Activated gamma-delta T cell treated with anti-CD3 and anti-CD28 coated beads, Interleukin-2, amount 50 U/mL, for 16 hours (primary cell): ENCODE results near the gene SEMA3B.
"Not testable (repeated sequence)": the region's sequence is repeated elsewhere in the genome, so short reads cannot be mapped to it uniquely, and the experiment has no call there.

ENCODE experiments used
- DNase-seq: peaks from one replicate; pipeline ENCODE4 v3.0.0-alpha.2; 2020; ENCODE audit warnings: low read depth

SEMA3B gene

DNA sequence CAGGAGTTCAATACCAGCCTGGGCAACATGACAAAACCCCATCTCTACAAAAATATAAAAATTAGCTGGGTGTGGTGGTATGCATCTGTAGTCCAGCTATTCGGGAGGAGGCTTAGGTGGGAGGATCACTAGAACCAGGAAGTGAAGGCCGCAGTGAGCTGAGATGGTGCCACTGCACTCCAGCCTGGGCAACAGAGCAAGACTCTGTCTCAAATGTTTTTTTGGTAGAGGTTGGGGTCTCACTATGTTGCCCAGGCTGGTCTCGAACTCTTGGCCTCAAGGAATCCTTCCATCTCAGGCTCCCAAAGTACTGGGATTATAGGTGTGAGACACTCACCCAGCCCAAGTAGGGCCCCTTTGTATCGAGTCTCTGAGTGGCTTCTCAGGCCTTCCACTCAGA lies 25.1 kb downstream of the SEMA3B start:
- no peak for DNase-seq

DNA sequence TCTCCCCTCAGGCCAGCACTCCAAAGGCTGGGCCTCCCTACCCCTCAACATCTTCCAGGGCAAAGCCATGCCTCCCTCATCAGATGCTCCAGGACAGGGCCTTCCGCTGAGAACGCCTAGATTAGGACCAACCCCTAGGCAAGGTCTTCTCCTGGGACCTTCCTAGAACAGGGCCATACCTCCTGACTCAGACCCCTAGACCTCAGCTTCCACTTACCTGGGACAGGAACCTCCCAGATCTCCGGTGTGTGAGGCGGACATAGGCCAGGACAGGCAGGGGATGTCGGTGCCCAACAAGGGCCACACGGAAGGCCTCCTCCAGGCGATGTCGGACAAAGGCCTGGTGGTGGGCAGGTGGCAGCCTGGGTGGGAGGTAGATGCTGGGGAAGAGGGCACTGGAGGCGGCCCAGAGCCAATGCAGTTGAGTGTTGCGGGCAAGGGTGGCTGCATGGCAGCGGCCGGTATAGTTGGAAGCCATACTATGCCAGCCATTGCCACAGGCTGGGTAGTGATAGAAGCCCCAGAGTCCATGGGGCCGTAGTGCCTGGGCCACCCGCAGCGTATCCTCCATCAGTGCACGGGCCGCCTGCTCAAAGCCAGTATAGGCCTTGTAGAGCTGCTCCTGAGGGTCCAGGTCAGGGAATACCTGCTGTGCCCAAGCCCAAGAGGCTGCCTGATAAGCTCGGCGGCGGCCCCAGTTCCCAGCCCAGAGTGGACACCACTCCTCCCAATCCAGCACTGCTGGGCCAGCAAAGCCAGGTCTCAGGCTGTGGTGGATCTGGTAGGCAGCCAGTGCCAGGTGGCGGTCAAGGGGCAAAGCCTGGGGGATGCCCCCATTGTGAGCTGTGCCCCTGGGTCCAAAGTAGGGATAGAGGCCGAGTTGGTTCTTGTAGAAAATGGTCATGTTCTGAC lies 25.8 kb downstream of the SEMA3B start:
- DNase-seq = no peak

GRCh38 chr3:50295553-50296431 lies 26.8 kb downstream of the SEMA3B start:
- no peak for DNase-seq

DNA sequence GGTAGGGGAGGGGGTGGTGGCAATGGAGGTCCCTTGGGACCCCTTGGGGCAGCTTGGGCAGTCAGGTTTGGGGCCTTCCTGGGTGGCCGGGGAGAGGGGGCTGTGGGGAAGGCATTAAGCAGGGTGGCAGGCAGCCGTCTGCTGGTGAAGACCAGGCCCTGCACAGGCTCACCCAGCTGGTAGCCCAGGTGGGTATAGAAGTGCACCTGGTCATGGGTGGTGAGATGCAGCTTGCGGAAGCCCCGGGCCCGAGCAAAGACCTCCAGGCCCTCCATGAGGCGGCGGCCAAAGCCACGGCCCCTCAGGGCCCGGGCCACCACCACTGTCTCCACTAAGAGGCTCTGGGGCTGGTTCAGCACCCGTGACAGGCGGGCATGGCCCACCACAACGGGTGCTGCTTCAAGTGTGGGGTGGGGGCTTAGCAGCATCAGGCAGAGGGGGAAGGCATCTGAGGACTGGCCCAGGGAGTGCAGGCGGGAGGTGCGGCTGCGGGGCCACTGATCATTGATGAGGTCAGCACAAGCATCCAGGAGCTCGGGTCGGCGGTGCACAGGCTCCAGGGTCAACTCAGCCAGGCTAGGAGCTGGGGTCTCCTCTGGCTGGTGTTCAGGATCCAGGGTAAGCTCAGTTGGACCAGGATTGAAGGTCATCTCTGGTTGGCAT lies 27.9 kb downstream of the SEMA3B start:
- no peak for DNase-seq

DNA sequence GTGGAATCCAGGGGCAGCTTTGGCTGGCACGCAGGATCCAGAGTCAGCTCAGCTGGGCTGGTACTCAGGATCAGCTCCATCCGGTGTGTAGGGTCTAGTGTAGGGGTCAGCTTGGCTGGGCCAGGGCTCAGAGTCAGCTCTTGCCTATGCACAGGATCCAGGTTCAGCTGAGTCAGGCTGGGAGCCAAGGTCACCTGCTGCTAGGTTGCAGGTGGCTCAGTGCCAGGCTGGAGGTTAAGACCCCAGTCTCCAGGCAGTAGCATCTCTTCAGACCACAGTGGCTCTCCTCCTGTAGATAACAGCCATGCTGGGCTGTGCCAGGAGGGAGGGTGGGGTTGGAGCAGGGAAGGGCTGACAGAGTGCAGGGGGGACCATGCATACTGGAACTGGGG lies 28.4 kb downstream of the SEMA3B start:
- no peak for DNase-seq

GRCh38 chr3:50297896-50298725 lies 29.2 kb downstream of the SEMA3B start:
- no peak for DNase-seq

DNA sequence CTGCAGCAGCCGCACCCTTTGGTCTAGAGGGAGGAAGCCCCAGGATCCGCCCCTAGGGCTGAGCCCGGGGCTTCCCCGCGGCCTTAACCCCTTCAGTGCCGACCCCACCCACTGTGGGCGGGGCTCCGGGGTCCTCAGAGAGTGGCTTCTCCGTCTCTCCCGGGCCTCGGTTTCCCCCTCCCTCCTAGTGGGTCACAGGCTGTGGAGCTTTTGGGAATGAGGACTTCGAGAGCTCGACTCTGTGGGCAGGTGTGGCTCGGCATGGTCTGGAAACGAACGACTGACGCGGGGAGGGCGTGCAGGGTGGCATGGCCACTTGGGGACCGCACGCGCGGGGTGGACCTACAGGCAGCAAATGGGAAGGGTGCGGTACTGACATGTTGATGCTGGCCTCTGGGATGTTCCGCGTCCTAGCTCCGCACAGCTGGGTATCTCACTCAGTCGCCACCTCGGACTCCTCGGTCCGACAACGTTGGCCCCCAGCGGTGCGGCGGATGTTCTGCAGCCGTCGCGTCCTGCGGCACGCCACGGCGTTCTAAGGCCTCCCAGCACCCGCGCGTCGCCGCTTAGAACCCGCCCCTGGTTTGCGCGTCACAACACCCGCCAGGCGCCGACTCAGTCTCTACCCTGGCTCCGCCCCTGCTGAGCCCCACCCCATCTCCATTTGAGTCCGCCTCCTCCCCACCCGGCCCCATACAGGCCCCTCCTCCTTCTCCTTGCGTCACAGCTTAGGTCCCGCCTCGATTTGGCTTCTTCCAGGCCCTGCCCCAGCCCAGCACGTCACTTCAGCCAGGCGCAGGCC lies 30.1 kb downstream of the SEMA3B start, which contains the start of the genes HYAL3 and NAA80:
Gene HYAL3 (minus strand): TSS at position 570 of the 802 bp plus-strand sequence. CDS start 3,803 bp downstream, outside the sequence.
Gene NAA80 (minus strand): TSS at position 570 of the 802 bp plus-strand sequence. CDS start 1,942 bp downstream, outside the sequence.
- peak; percentile 97 for DNase-seq

GRCh38 chr3:50299638-50299928 lies 30.6 kb downstream of the SEMA3B start:
- no peak for DNase-seq

GRCh38 chr3:50299929-50300680 lies 31.2 kb downstream of the SEMA3B start:
- no peak for DNase-seq

- no peak for DNase-seq
Observed at GRCh38 chr3:50300681-50301254, 31.8 kb downstream of the SEMA3B start.

GRCh38 chr3:50302095-50303012 lies 33.4 kb downstream of the SEMA3B start:
- DNase-seq = no peak

- no peak for DNase-seq
Observed at GRCh38 chr3:50303013-50303815, 34.3 kb downstream of the SEMA3B start, which contains the start of gene HYAL1. Gene HYAL1 (minus strand): TSS chr3:50303574. CDS start chr3:50302956, 618 bp downstream.

GRCh38 chr3:50304601-50305000 lies 35.7 kb downstream of the SEMA3B start:
- no peak for DNase-seq

GRCh38 chr3:50312041-50312440 lies 43.1 kb downstream of the SEMA3B start:
- DNase-seq = not testable (repeated sequence)

- no peak for DNase-seq
Observed at GRCh38 chr3:50314342-50314741, 45.4 kb downstream of the SEMA3B start.

- no peak for DNase-seq
Observed at GRCh38 chr3:50314816-50315215, 45.9 kb downstream of the SEMA3B start.

DNA sequence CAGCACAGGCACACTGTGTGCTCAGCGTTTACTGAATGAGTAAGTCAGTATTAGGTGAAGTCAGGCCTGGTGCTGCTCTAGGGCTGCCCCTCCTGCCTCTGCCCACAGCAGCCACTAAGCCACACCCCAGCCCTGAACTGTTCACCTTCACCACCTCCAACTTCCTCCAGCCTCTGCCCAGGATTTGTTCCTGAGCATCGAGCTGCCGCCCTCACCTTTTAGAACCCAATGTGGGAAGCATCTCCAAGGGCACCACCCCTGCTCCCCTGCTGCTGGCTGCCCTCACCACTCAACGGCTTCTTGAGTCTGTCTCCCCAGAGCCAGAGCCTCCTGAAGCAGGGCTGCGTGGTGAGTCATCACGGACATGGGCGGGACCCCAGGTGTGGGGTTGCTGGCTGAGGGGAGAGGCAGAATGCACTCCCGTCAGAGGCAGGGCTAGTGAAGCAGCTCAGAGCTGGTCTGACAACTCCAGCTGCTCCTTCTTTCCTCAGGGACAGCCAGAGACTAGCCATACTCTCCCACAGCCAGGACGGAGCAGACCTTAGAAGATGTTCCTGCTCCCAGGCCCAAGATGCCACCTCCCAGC lies 47.8 kb downstream of the SEMA3B start:
- peak; percentile 67 for DNase-seq
